ENCODE results near the gene FAM124B.

GRCh38 chr2:224350703-224351102 is 51.2 kb downstream of the FAM124B start:
- no peak for TF ChIP-seq CTCF (IDR thresholded peaks at IDR 0.05; ENCODE audit: low read depth, low read length, missing input control)
- no peak for TF ChIP-seq RXRA (IDR thresholded peaks at IDR 0.05)
- no peak for TF ChIP-seq YY1 (IDR thresholded peaks at IDR 0.05)
